OCI-LY1 (cell line): ENCODE measurements around the gene CILP.

Experiments used
- CTCF ChIP-seq: fragments of 200-600 bp; sonication (generic), shearing (Covaris generic); IDR thresholded peaks from 2 replicates; pipeline ENCODE4 v1.5.1; 2017; ENCODE audit warnings: mild to moderate bottlenecking, antibody characterized with exemption, low read length, moderate library complexity, mixed read lengths
- EZH2 ChIP-seq: fragments of 200-600 bp; sonication (generic), shearing (Covaris generic); IDR thresholded peaks from 2 replicates; pipeline ENCODE4 v1.8.0; 2017; ENCODE audit warnings: borderline replicate concordance, mixed run types, mild to moderate bottlenecking, antibody characterized with exemption, low read length, moderate library complexity, mixed read lengths

- TF ChIP-seq CTCF (no peak), EZH2 (no peak)
Observed at GRCh38 chr15:65182538-65182937, 28.7 kb downstream of the CILP start.
